ENCODE results near the gene PDK3.

PDK3 gene

GRCh38 chrX:24550166-24550565 is 85.1 kb downstream of the PDK3 start:
- Histone ChIP-seq H3K79me2 (ENCODE audit: low read length) (no peaks in the 10 kb centered on the region), H3F3A (ENCODE audit: insufficient read depth, low read length) (no peaks in the 10 kb centered on the region), H3K4me1 (ENCODE audit: low read length) (no peaks in the 10 kb centered on the region), H3K4me3 (ENCODE audit: low read length) (no peak overlapping the region), H3K4me2 (ENCODE audit: low read depth, low read length) (no peak overlapping the region), H3K9me3 (replicated peaks; ENCODE audit: insufficient read depth, low read length) (no peaks in the 10 kb centered on the region), H3K9ac (ENCODE audit: low read length) (no peak overlapping the region), H3K27me3 (replicated peaks; ENCODE audit: insufficient read depth, low read length) (no peaks in the 10 kb centered on the region), H2AFZ (ENCODE audit: low read length) (no peak overlapping the region), H4K20me1 (ENCODE audit: insufficient read depth, low read length) (no peaks in the 10 kb centered on the region), H3K9me2 (replicated peaks; ENCODE audit: insufficient read depth, low read length) (no peaks in the 10 kb centered on the region), H3K36me3 (replicated peaks; ENCODE audit: insufficient read depth, low read length) (no peaks in the 10 kb centered on the region), H3K27ac (ENCODE audit: low read length) (no peak overlapping the region)
- no peak for DNase-seq
- TF ChIP-seq, protein P1, sequence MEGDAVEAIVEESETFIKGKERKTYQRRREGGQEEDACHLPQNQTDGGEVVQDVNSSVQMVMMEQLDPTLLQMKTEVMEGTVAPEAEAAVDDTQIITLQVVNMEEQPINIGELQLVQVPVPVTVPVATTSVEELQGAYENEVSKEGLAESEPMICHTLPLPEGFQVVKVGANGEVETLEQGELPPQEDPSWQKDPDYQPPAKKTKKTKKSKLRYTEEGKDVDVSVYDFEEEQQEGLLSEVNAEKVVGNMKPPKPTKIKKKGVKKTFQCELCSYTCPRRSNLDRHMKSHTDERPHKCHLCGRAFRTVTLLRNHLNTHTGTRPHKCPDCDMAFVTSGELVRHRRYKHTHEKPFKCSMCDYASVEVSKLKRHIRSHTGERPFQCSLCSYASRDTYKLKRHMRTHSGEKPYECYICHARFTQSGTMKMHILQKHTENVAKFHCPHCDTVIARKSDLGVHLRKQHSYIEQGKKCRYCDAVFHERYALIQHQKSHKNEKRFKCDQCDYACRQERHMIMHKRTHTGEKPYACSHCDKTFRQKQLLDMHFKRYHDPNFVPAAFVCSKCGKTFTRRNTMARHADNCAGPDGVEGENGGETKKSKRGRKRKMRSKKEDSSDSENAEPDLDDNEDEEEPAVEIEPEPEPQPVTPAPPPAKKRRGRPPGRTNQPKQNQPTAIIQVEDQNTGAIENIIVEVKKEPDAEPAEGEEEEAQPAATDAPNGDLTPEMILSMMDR (IDR thresholded peaks at IDR 0.05; ENCODE audit: low read length): no peak
- TF ChIP-seq EZH2 (optimal IDR thresholded peaks at IDR 0.05; ENCODE audit: low read depth, low read length) (no peak), EZH2phosphoT487 (IDR thresholded peaks at IDR 0.05; ENCODE audit: low read length) (no peak)

GRCh38 chrX:24553011-24553410 is 87.9 kb downstream of the PDK3 start:
- H3K9ac ChIP-seq (ENCODE audit: low read length): no peak overlapping the region
- no peaks in the 10 kb centered on the region for H3K27me3 ChIP-seq (replicated peaks; ENCODE audit: insufficient read depth, low read length)
- no peaks in the 10 kb centered on the region for H4K20me1 ChIP-seq (ENCODE audit: insufficient read depth, low read length)
- H3K27ac ChIP-seq (ENCODE audit: low read length): no peak overlapping the region
- H3K4me1 ChIP-seq (ENCODE audit: low read length): no peaks in the 10 kb centered on the region
- H3K4me2 ChIP-seq (ENCODE audit: low read depth, low read length): no peak overlapping the region
- H3K9me2 ChIP-seq (replicated peaks; ENCODE audit: insufficient read depth, low read length): no peaks in the 10 kb centered on the region
- no peaks in the 10 kb centered on the region for H3K36me3 ChIP-seq (replicated peaks; ENCODE audit: insufficient read depth, low read length)
- TF ChIP-seq, protein P1 (IDR thresholded peaks at IDR 0.05; ENCODE audit: low read length): no peak
- no peak for TF ChIP-seq EZH2 (optimal IDR thresholded peaks at IDR 0.05; ENCODE audit: low read depth, low read length)
- TF ChIP-seq EZH2phosphoT487 (IDR thresholded peaks at IDR 0.05; ENCODE audit: low read length): no peak
- H3K79me2 ChIP-seq (ENCODE audit: low read length): no peaks in the 10 kb centered on the region
- no peak for DNase-seq
- no peaks in the 10 kb centered on the region for H3F3A ChIP-seq (ENCODE audit: insufficient read depth, low read length)
- no peak overlapping the region for H2AFZ ChIP-seq (ENCODE audit: low read length)
- H3K9me3 ChIP-seq (replicated peaks; ENCODE audit: insufficient read depth, low read length): no peaks in the 10 kb centered on the region
- no peak overlapping the region for H3K4me3 ChIP-seq (ENCODE audit: low read length)

GRCh38 chrX:24561121-24561520 is 96.0 kb downstream of the PDK3 start:
- TF ChIP-seq, protein P1 (IDR thresholded peaks at IDR 0.05; ENCODE audit: low read length): no peak
- no peak for TF ChIP-seq EZH2phosphoT487 (IDR thresholded peaks at IDR 0.05; ENCODE audit: low read length)
- no peak for TF ChIP-seq EZH2 (optimal IDR thresholded peaks at IDR 0.05; ENCODE audit: low read depth, low read length)
- H3F3A ChIP-seq (ENCODE audit: insufficient read depth, low read length): no peaks in the 10 kb centered on the region

More at GRCh38 chrX:24561121-24561520, 96.0 kb downstream of the PDK3 start:
- H3K36me3 ChIP-seq (replicated peaks; ENCODE audit: insufficient read depth, low read length): no peaks in the 10 kb centered on the region
- H3K9ac ChIP-seq (ENCODE audit: low read length): no peak overlapping the region
- no peaks in the 10 kb centered on the region for H3K9me2 ChIP-seq (replicated peaks; ENCODE audit: insufficient read depth, low read length)
- DNase-seq: no peak
- H3K4me3 ChIP-seq (ENCODE audit: low read length): no peak overlapping the region
- H3K4me2 ChIP-seq (ENCODE audit: low read depth, low read length): no peak overlapping the region
- H3K79me2 ChIP-seq (ENCODE audit: low read length): no peaks in the 10 kb centered on the region
- H3K27ac ChIP-seq (ENCODE audit: low read length): no peak overlapping the region
- no peaks in the 10 kb centered on the region for H3K27me3 ChIP-seq (replicated peaks; ENCODE audit: insufficient read depth, low read length)
- H2AFZ ChIP-seq (ENCODE audit: low read length): no peak overlapping the region
- no peaks in the 10 kb centered on the region for H3K4me1 ChIP-seq (ENCODE audit: low read length)
- no peaks in the 10 kb centered on the region for H4K20me1 ChIP-seq (ENCODE audit: insufficient read depth, low read length)
- H3K9me3 ChIP-seq (replicated peaks; ENCODE audit: insufficient read depth, low read length): no peaks in the 10 kb centered on the region
